ENCODE data around the gene CR1. TPM values are rescaled to one million over a fixed set of nuclear protein-coding genes. Genes with fewer than 3 reads are reported as not detected.

Gene CR1
- total and polyA plus RNA-seq, 2 experiments from 2014 or later = 0.65 to 0.76 TPM

DNA sequence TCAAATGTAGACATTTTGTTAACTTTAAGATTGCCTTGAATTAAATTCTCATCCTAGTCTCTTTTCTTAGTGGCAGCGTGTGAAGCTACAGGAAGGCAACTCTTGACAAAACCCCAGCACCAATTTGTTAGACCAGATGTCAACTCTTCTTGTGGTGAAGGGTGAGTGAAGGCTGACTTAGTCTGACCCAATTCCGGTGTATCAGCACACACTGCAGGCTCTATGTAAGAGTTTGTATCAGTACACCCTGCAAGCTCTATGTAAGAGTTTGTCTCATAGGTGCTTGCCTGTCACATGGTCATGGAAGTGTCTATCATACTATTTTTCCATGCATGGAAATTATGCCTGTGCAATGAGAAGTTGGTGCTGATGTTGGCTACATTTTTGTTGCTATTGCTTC, 25.0 kb upstream of the CR1 start (continued):
- TF ChIP-seq, protein P1, sequence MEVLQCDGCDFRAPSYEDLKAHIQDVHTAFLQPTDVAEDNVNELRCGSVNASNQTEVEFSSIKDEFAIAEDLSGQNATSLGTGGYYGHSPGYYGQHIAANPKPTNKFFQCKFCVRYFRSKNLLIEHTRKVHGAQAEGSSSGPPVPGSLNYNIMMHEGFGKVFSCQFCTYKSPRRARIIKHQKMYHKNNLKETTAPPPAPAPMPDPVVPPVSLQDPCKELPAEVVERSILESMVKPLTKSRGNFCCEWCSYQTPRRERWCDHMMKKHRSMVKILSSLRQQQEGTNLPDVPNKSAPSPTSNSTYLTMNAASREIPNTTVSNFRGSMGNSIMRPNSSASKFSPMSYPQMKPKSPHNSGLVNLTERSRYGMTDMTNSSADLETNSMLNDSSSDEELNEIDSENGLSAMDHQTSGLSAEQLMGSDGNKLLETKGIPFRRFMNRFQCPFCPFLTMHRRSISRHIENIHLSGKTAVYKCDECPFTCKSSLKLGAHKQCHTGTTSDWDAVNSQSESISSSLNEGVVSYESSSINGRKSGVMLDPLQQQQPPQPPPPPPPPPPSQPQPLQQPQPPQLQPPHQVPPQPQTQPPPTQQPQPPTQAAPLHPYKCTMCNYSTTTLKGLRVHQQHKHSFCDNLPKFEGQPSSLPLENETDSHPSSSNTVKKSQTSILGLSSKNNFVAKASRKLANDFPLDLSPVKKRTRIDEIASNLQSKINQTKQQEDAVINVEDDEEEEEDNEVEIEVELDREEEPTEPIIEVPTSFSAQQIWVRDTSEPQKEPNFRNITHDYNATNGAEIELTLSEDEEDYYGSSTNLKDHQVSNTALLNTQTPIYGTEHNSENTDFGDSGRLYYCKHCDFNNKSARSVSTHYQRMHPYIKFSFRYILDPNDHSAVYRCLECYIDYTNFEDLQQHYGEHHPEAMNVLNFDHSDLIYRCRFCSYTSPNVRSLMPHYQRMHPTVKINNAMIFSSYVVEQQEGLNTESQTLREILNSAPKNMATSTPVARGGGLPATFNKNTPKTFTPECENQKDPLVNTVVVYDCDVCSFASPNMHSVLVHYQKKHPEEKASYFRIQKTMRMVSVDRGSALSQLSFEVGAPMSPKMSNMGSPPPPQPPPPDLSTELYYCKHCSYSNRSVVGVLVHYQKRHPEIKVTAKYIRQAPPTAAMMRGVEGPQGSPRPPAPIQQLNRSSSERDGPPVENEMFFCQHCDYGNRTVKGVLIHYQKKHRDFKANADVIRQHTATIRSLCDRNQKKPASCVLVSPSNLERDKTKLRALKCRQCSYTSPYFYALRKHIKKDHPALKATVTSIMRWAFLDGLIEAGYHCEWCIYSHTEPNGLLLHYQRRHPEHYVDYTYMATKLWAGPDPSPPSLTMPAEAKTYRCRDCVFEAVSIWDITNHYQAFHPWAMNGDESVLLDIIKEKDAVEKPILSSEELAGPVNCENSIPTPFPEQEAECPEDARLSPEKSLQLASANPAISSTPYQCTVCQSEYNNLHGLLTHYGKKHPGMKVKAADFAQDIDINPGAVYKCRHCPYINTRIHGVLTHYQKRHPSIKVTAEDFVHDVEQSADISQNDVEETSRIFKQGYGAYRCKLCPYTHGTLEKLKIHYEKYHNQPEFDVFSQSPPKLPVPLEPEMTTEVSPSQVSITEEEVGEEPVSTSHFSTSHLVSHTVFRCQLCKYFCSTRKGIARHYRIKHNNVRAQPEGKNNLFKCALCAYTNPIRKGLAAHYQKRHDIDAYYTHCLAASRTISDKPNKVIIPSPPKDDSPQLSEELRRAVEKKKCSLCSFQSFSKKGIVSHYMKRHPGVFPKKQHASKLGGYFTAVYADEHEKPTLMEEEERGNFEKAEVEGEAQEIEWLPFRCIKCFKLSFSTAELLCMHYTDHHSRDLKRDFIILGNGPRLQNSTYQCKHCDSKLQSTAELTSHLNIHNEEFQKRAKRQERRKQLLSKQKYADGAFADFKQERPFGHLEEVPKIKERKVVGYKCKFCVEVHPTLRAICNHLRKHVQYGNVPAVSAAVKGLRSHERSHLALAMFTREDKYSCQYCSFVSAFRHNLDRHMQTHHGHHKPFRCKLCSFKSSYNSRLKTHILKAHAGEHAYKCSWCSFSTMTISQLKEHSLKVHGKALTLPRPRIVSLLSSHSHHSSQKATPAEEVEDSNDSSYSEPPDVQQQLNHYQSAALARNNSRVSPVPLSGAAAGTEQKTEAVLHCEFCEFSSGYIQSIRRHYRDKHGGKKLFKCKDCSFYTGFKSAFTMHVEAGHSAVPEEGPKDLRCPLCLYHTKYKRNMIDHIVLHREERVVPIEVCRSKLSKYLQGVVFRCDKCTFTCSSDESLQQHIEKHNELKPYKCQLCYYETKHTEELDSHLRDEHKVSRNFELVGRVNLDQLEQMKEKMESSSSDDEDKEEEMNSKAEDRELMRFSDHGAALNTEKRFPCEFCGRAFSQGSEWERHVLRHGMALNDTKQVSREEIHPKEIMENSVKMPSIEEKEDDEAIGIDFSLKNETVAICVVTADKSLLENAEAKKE (CRISPR knock-in tag; IDR thresholded peaks at IDR 0.05) = no peak
- TF ChIP-seq EZH2phosphoT487 (IDR thresholded peaks at IDR 0.05; ENCODE audit: unreplicated experiment) (no peak), POLR2AphosphoS5 (IDR thresholded peaks at IDR 0.05; ENCODE audit: low read depth) (no peak)
- TF ChIP-seq, protein P2, sequence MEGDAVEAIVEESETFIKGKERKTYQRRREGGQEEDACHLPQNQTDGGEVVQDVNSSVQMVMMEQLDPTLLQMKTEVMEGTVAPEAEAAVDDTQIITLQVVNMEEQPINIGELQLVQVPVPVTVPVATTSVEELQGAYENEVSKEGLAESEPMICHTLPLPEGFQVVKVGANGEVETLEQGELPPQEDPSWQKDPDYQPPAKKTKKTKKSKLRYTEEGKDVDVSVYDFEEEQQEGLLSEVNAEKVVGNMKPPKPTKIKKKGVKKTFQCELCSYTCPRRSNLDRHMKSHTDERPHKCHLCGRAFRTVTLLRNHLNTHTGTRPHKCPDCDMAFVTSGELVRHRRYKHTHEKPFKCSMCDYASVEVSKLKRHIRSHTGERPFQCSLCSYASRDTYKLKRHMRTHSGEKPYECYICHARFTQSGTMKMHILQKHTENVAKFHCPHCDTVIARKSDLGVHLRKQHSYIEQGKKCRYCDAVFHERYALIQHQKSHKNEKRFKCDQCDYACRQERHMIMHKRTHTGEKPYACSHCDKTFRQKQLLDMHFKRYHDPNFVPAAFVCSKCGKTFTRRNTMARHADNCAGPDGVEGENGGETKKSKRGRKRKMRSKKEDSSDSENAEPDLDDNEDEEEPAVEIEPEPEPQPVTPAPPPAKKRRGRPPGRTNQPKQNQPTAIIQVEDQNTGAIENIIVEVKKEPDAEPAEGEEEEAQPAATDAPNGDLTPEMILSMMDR (conservative IDR thresholded peaks at IDR 0.05; ENCODE audit: low read depth in 2 of 2) = no peak

DNA sequence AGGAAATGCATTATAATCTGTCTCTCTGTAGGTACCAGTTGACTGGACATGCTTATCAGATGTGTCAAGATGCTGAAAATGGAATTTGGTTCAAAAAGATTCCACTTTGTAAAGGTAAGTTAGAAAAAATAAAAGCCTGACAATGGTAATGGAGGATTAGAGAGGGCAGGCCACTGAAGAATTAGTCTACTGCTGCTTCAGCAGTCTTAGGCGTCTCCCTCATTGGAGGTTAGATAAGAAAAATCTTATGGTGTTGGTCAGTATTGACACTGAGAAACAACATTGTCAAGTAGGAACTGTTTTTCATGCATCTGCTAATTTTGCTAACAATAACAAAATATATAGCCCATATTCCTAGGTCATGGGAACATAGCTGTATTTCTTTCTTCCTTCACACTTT, 21.7 kb upstream of the CR1 start:
- Mint-ChIP-seq H3K4me1 (no peaks in the 10 kb centered on the region), H3K27me3 (ENCODE audit: insufficient read depth, low read depth, poor library complexity) (peaks cover 2% of the 10 kb centered on the region), H3K36me3 (ENCODE audit: low read depth) (no peaks in the 10 kb centered on the region), H3K4me3 (no peak overlapping the region), H3K27ac (no peak overlapping the region), H3K9me3 (no peaks in the 10 kb centered on the region)
- no peak overlapping the region for H3K4me3 ChIP-seq
- no peak overlapping the region for H3K4me2 ChIP-seq
- DNase-seq (ENCODE audit: low spot score) (no peak), ATAC-seq (no peak)
- H4K20me1 ChIP-seq (replicated peaks; ENCODE audit: insufficient read depth) = no peaks in the 10 kb centered on the region
- no peaks in the 10 kb centered on the region for H3K79me2 ChIP-seq (replicated peaks; ENCODE audit: insufficient read depth)
- no peaks in the 10 kb centered on the region for H3F3A ChIP-seq (replicated peaks; ENCODE audit: low read depth)
- H3K36me3 ChIP-seq (ENCODE audit: insufficient read depth) = no peaks in the 10 kb centered on the region
- no peaks in the 10 kb centered on the region for H3K9me2 ChIP-seq (ENCODE audit: insufficient read depth)
- H3K27me3 ChIP-seq (ENCODE audit: insufficient read depth) = no peaks in the 10 kb centered on the region
- H3K4me1 ChIP-seq (ENCODE audit: insufficient read depth) = no peaks in the 10 kb centered on the region
- H2AFZ ChIP-seq = no peak overlapping the region
- H3K27ac ChIP-seq (ENCODE audit: low read depth) = no peak overlapping the region
- TF ChIP-seq ZNF331 (CRISPR knock-in tag; IDR thresholded peaks at IDR 0.05; ENCODE audit: low read depth) = no peak
- TF ChIP-seq JUNB (IDR thresholded peaks at IDR 0.05; ENCODE audit: unreplicated experiment) = no peak
- TF ChIP-seq, protein P3, sequence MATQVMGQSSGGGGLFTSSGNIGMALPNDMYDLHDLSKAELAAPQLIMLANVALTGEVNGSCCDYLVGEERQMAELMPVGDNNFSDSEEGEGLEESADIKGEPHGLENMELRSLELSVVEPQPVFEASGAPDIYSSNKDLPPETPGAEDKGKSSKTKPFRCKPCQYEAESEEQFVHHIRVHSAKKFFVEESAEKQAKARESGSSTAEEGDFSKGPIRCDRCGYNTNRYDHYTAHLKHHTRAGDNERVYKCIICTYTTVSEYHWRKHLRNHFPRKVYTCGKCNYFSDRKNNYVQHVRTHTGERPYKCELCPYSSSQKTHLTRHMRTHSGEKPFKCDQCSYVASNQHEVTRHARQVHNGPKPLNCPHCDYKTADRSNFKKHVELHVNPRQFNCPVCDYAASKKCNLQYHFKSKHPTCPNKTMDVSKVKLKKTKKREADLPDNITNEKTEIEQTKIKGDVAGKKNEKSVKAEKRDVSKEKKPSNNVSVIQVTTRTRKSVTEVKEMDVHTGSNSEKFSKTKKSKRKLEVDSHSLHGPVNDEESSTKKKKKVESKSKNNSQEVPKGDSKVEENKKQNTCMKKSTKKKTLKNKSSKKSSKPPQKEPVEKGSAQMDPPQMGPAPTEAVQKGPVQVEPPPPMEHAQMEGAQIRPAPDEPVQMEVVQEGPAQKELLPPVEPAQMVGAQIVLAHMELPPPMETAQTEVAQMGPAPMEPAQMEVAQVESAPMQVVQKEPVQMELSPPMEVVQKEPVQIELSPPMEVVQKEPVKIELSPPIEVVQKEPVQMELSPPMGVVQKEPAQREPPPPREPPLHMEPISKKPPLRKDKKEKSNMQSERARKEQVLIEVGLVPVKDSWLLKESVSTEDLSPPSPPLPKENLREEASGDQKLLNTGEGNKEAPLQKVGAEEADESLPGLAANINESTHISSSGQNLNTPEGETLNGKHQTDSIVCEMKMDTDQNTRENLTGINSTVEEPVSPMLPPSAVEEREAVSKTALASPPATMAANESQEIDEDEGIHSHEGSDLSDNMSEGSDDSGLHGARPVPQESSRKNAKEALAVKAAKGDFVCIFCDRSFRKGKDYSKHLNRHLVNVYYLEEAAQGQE (IDR thresholded peaks at IDR 0.05; ENCODE audit: unreplicated experiment) = no peak
- no peak for TF ChIP-seq POLR2AphosphoS5 (IDR thresholded peaks at IDR 0.05; ENCODE audit: low read depth)
- TF ChIP-seq, protein P4, sequence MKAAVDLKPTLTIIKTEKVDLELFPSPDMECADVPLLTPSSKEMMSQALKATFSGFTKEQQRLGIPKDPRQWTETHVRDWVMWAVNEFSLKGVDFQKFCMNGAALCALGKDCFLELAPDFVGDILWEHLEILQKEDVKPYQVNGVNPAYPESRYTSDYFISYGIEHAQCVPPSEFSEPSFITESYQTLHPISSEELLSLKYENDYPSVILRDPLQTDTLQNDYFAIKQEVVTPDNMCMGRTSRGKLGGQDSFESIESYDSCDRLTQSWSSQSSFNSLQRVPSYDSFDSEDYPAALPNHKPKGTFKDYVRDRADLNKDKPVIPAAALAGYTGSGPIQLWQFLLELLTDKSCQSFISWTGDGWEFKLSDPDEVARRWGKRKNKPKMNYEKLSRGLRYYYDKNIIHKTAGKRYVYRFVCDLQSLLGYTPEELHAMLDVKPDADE (IDR thresholded peaks at IDR 0.05) = no peak
- no peak for TF ChIP-seq EZH2phosphoT487 (IDR thresholded peaks at IDR 0.05; ENCODE audit: unreplicated experiment)
- TF ChIP-seq EZH2 (IDR thresholded peaks at IDR 0.05; ENCODE audit: low read depth, unreplicated experiment) = no peak
- no peak for TF ChIP-seq NANOG (IDR thresholded peaks at IDR 0.05; ENCODE audit: borderline replicate concordance)

Data from GM23338 (cell line).